Natural killer cell (primary cell): Measurements from ENCODE around the gene KSR1. TPM values are rescaled to one million over a fixed set of nuclear protein-coding genes. Genes with fewer than 3 reads are reported as not detected.
A peak's percentile ranks its signal among the peaks of the same experiment; 100 is the strongest.

Experiments
- ATAC-seq, 3 donors: fragments of 150-1000 bp in 2 of 3; fragments of 200-7000 bp in 1 of 3; cut with Tn5 transposase; 1 replicate in 1 of 3; 2 replicates in 2 of 3; pipeline ENCODE4 v1.10.0; 2021; ENCODE audit warnings: mild to moderate bottlenecking in 2 of 3, moderate library complexity in 2 of 3
- DNase-seq, 2 donors: peaks; one replicate each; pipeline versions ENCODE4 v3.0.0 to v3.0.0-alpha.2; 2013 to 2021; ENCODE audit warnings: mixed read lengths in 1 of 2
- H3K27ac ChIP-seq: one replicate; pipeline ENCODE4 v1.5.1; 2013; ENCODE audit warnings: mild to moderate bottlenecking, low read length
- H3K27me3 ChIP-seq: one replicate; pipeline ENCODE4 v1.6.1; 2013; ENCODE audit warnings: low read length; ENCODE audit not compliant: control insufficient read depth, insufficient read depth
- H3K36me3 ChIP-seq: one replicate; pipeline ENCODE4 v1.6.1; 2013; ENCODE audit warnings: low read length; ENCODE audit not compliant: control insufficient read depth, insufficient read depth
- H3K4me1 ChIP-seq: one replicate; pipeline ENCODE4 v1.6.1; 2013; ENCODE audit warnings: low read length; ENCODE audit not compliant: control insufficient read depth, insufficient read depth
- H3K4me3 ChIP-seq: one replicate; pipeline ENCODE4 v1.5.1; 2013; ENCODE audit warnings: low read length
- H3K9me3 ChIP-seq: one replicate; pipeline ENCODE4 v1.6.1; 2013; ENCODE audit warnings: low read length; ENCODE audit not compliant: control insufficient read depth, insufficient read depth
- H3K27ac Mint-ChIP-seq, 2 donors: one replicate each; pipeline ENCODE4 v1.8.0; 2022; ENCODE audit warnings: mild to moderate bottlenecking in 2 of 2, mixed read lengths in 2 of 2, moderate library complexity in 1 of 2
- H3K27me3 Mint-ChIP-seq, 2 donors: one replicate each; pipeline ENCODE4 v1.8.0; 2022; ENCODE audit warnings: low read depth in 2 of 2, mixed read lengths in 2 of 2
- H3K36me3 Mint-ChIP-seq: one replicate; pipeline ENCODE4 v1.8.0; 2022; ENCODE audit warnings: mixed read lengths
- H3K4me1 Mint-ChIP-seq, 2 donors: one replicate each; pipeline ENCODE4 v1.8.0; 2022; ENCODE audit warnings: mixed read lengths in 2 of 2
- H3K4me3 Mint-ChIP-seq: one replicate; pipeline ENCODE4 v1.8.0; 2022; ENCODE audit warnings: mild to moderate bottlenecking, moderate library complexity, mixed read lengths
- H3K9me3 Mint-ChIP-seq, 2 donors: one replicate each; pipeline ENCODE4 v1.8.0; 2022; ENCODE audit warnings: mixed read lengths in 2 of 2
- CTCF ChIP-seq: fragments of 200-600 bp; IDR thresholded peaks from one replicate; pipeline ENCODE4 v1.8.0; 2022; ENCODE audit warnings: antibody characterized with exemption
- WGBS: methylation state at CpG from one replicate; pipeline ENCODE4 v1.1.7; 2013; ENCODE audit warnings: missing lambda C conversion rate; ENCODE audit not compliant: insufficient coverage; 5-methylcytosine and 5-hydroxymethylcytosine counted together
- intact Hi-C: fragments of 100-400 bp; cut with micrococcal nuclease; formaldehyde crosslinking; loops from one replicate; pipeline ENCODE4 v1.14.2; 2022
- total RNA-seq, 4 donors: library from RNA; stranded (reverse); fragments of 120-200 nt in 1 of 4; gene quantifications; one replicate each; pipeline versions ENCODE4 v1.2.3 to v1.2.4, GENCODE V29; 2013 to 2022

Gene KSR1
- total RNA-seq, 3 donors from 2014 or later (not counting 1 experiment from before 2014, with no cell fraction given), result 46.4 to 63.1 (median 59.2) TPM

- TF ChIP-seq CTCF, result no peak
These were observed 151.4 kb downstream of the KSR1 start for GRCh38 chr17:27607521-27608091.

GRCh38 chr17:27608328-27609230, 152.3 kb downstream of the KSR1 start:
- H3K4me3 Mint-ChIP-seq, result no peak overlapping the region
- H3K27me3 ChIP-seq, result no peaks in the 10 kb centered on the region
- H3K4me3 ChIP-seq, result no peak overlapping the region
- H3K27me3 Mint-ChIP-seq, result no peaks in the 10 kb centered on the region
- H3K9me3 ChIP-seq, result no peaks in the 10 kb centered on the region
- no peak for ATAC-seq
- no peak for DNase-seq
- H3K27ac Mint-ChIP-seq, result no peak overlapping the region
- H3K4me1 Mint-ChIP-seq, result no peaks in the 10 kb centered on the region
- intact Hi-C loops, result loop anchor here (10.0 kb wide), 1 partner anchor 124 kb away; no protein-coding TSS in a partner anchor
- H3K36me3 ChIP-seq, result peaks cover 50% of the 10 kb centered on the region
- H3K9me3 Mint-ChIP-seq, result no peaks in the 10 kb centered on the region
- H3K36me3 Mint-ChIP-seq, result no peaks in the 10 kb centered on the region
- 92% methylated on average over 11 of the region's 11 CpGs for WGBS
- no peaks in the 10 kb centered on the region for H3K4me1 ChIP-seq
- TF ChIP-seq CTCF, result no peak
- no peak overlapping the region for H3K27ac ChIP-seq

More at GRCh38 chr17:27607521-27608091, 151.4 kb downstream of the KSR1 start:
- intact Hi-C loops, result loop anchor here (10.0 kb wide), 1 partner anchor 123 kb away; no protein-coding TSS in a partner anchor
- Mint-ChIP-seq H3K27ac (no peak overlapping the region), H3K4me1 (peaks cover 0 to 5% of the 10 kb centered on the region in 2 donors), H3K4me3 (no peak overlapping the region), H3K36me3 (no peaks in the 10 kb centered on the region), H3K9me3 (no peaks in the 10 kb centered on the region), H3K27me3 (no peaks in the 10 kb centered on the region)
- H3K9me3 ChIP-seq, result no peaks in the 10 kb centered on the region
- peaks cover 50% of the 10 kb centered on the region for H3K36me3 ChIP-seq
- no peak for ATAC-seq
- no peak overlapping the region for H3K27ac ChIP-seq
- DNase-seq, result no peak
- no peaks in the 10 kb centered on the region for H3K27me3 ChIP-seq
- H3K4me1 ChIP-seq, result peaks cover 9% of the 10 kb centered on the region
- no peak overlapping the region for H3K4me3 ChIP-seq
- 94% methylated on average over 16 of the region's 16 CpGs for WGBS

GRCh38 chr17:27609611-27610303, 153.5 kb downstream of the KSR1 start:
- ATAC-seq (no peak), DNase-seq (peak in 1 of 2 donors; percentile 42)
- no peaks in the 10 kb centered on the region for H3K4me1 Mint-ChIP-seq
- WGBS, result 96% methylated on average over 10 of the region's 11 CpGs
- no peaks in the 10 kb centered on the region for H3K27me3 ChIP-seq
- H3K36me3 Mint-ChIP-seq, result no peaks in the 10 kb centered on the region
- no peak overlapping the region for H3K4me3 ChIP-seq
- intact Hi-C loops, result loop anchor here (10.0 kb wide), 1 partner anchor 125 kb away; no protein-coding TSS in a partner anchor
- no peaks in the 10 kb centered on the region for H3K27me3 Mint-ChIP-seq
- H3K4me1 ChIP-seq, result no peaks in the 10 kb centered on the region
- H3K9me3 Mint-ChIP-seq, result no peaks in the 10 kb centered on the region
- H3K9me3 ChIP-seq, result no peaks in the 10 kb centered on the region
- no peak overlapping the region for H3K4me3 Mint-ChIP-seq
- no peak for TF ChIP-seq CTCF
- H3K27ac ChIP-seq, result no peak overlapping the region
- H3K27ac Mint-ChIP-seq, result no peak overlapping the region
- H3K36me3 ChIP-seq, result peaks cover 48% of the 10 kb centered on the region
